SK-N-SH treated with all-trans-retinoic acid at 6 μM for 48 hours (cell line): ENCODE results near the gene DGUOK.

Experiments
- ATAC-seq: fragments of 200-7000 bp; cut with Tn5 transposase; 3 replicates; pipeline ENCODE4 v1.9.1; 2020; ENCODE audit warnings: mild to moderate bottlenecking, moderate library complexity
- BACH2 ChIP-seq: fragments of 250-450 bp; sonication (Bioruptor Pico); IDR thresholded peaks from 2 replicates; pipeline ENCODE4 v1.9.0; 2021; ENCODE audit warnings: mild to moderate bottlenecking, borderline replicate concordance
- CSDC2 ChIP-seq: fragments of 250-450 bp; sonication (Bioruptor Pico); IDR thresholded peaks from 2 replicates; pipeline ENCODE4 v1.5.0; 2020; ENCODE audit warnings: mild to moderate bottlenecking, moderate library complexity
- ESRRG ChIP-seq: fragments of 250-450 bp; sonication (Bioruptor Pico); IDR thresholded peaks from 2 replicates; pipeline ENCODE4 v1.6.1; 2021; ENCODE audit warnings: mild to moderate bottlenecking
- GLIS3 ChIP-seq: fragments of 250-450 bp; sonication (Bioruptor Pico); IDR thresholded peaks from 2 replicates; pipeline ENCODE4 v1.5.0; 2020; ENCODE audit warnings: mild to moderate bottlenecking, moderate library complexity
- OSR1 ChIP-seq: fragments of 250-450 bp; sonication (Bioruptor Pico); IDR thresholded peaks from 2 replicates; pipeline ENCODE4 v1.8.0; 2022; ENCODE audit warnings: moderate library complexity, mild to moderate bottlenecking, inconsistent platforms
- PPARA ChIP-seq: fragments of 250-450 bp; sonication (Bioruptor Pico); IDR thresholded peaks from 2 replicates; pipeline ENCODE4 v1.5.0; 2020; ENCODE audit warnings: mild to moderate bottlenecking, borderline replicate concordance
- RARB ChIP-seq: fragments of 250-450 bp; sonication (Bioruptor Pico); IDR thresholded peaks from 2 replicates; pipeline ENCODE4 v1.8.0; 2021; ENCODE audit warnings: mild to moderate bottlenecking, moderate library complexity
- SNAI2 ChIP-seq: fragments of 250-450 bp; sonication (Bioruptor Pico); IDR thresholded peaks from 2 replicates; pipeline ENCODE4 v1.5.0; 2020; ENCODE audit warnings: mild to moderate bottlenecking, moderate library complexity
- TCF4 ChIP-seq: fragments of 250-450 bp; sonication (Bioruptor Pico); IDR thresholded peaks from 2 replicates; pipeline ENCODE4 v1.8.0; 2021; ENCODE audit warnings: mild to moderate bottlenecking, moderate library complexity, borderline replicate concordance
- TOX ChIP-seq: fragments of 250-450 bp; sonication (Bioruptor Pico); IDR thresholded peaks from 2 replicates; pipeline ENCODE4 v1.8.0; 2021; ENCODE audit warnings: mild to moderate bottlenecking, moderate library complexity, borderline replicate concordance
- ZC3H10 ChIP-seq: fragments of 250-450 bp; sonication (Bioruptor Pico); IDR thresholded peaks from 2 replicates; pipeline ENCODE4 v1.5.1; 2021; ENCODE audit warnings: mild to moderate bottlenecking, moderate library complexity
- ZFP3 ChIP-seq: fragments of 250-450 bp; sonication (Bioruptor Pico); IDR thresholded peaks from 2 replicates; pipeline ENCODE4 v1.5.0; 2020; ENCODE audit warnings: mild to moderate bottlenecking, moderate library complexity
- ZFP30 ChIP-seq: fragments of 450-650 bp; formaldehyde crosslinking; IDR thresholded peaks from 2 replicates; pipeline ENCODE4 v1.5.0; 2022; ENCODE audit warnings: mild to moderate bottlenecking, moderate library complexity
- ZNF565 ChIP-seq: fragments of 450-650 bp; formaldehyde crosslinking; conservative IDR thresholded peaks from 2 replicates; pipeline ENCODE4 v1.5.0; 2020; ENCODE audit warnings: low read depth, mild to moderate bottlenecking, moderate library complexity
- ZNF70 ChIP-seq: fragments of 450-650 bp; formaldehyde crosslinking; IDR thresholded peaks from 2 replicates; pipeline ENCODE4 v1.5.0; 2020; ENCODE audit warnings: mild to moderate bottlenecking, moderate library complexity
- TF ChIP-seq, protein P1 (sequence below): fragments of 250-450 bp; sonication (Bioruptor Pico); IDR thresholded peaks from 2 replicates; pipeline ENCODE4 v1.5.1; 2020; ENCODE audit warnings: low read depth, mild to moderate bottlenecking, moderate library complexity
- TF ChIP-seq, protein P2 (sequence below): fragments of 250-450 bp; sonication (Bioruptor Pico); IDR thresholded peaks from 2 replicates; pipeline ENCODE4 v1.5.0; 2020; ENCODE audit warnings: mild to moderate bottlenecking, moderate library complexity
- TF ChIP-seq, protein P3 (sequence below): fragments of 250-450 bp; sonication (Bioruptor Pico); IDR thresholded peaks from 2 replicates; pipeline ENCODE4 v1.8.0; 2020; ENCODE audit warnings: mild to moderate bottlenecking, moderate library complexity, borderline replicate concordance
- TF ChIP-seq, protein P4 (sequence below): fragments of 250-450 bp; sonication (Bioruptor Pico); IDR thresholded peaks from 2 replicates; pipeline ENCODE4 v1.8.0; 2021; ENCODE audit warnings: low read depth, mild to moderate bottlenecking, moderate library complexity, borderline replicate concordance

The DGUOK gene

DNA sequence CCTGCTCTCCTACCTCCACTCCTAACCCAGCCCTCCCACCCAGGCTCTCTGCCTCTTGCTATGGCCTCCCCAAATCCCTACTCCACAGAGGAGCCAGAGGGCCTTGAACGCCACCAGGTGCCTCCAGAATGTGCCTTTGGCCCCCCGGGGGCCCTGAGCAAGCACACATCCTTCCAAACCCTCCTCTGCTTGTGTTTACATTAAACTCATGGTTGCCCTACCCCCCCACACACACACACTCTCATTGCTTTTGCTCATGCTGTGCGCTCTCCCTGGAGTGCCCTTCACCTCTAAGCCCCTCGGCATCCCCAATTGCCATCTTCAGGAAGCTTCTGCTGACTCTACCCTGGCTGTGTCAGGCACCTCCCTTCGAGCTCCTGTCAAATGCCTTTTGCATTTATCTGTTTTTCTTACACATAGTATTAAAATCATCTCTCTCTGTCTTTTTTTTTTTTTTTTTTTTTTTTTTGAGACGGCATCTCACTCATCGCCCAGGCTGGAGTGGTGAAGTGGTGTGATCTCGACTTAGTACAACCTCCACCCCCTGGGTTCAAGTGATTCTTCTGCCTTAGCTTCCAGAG is 41.8 kb downstream of the DGUOK start:
- no peak for ATAC-seq
- TF ChIP-seq, protein P1, sequence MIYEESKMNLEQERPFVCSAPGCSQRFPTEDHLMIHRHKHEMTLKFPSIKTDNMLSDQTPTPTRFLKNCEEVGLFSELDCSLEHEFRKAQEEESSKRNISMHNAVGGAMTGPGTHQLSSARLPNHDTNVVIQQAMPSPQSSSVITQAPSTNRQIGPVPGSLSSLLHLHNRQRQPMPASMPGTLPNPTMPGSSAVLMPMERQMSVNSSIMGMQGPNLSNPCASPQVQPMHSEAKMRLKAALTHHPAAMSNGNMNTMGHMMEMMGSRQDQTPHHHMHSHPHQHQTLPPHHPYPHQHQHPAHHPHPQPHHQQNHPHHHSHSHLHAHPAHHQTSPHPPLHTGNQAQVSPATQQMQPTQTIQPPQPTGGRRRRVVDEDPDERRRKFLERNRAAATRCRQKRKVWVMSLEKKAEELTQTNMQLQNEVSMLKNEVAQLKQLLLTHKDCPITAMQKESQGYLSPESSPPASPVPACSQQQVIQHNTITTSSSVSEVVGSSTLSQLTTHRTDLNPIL (CRISPR knock-in tag) = no peak
- no peak for TF ChIP-seq ZNF70
- no peak for TF ChIP-seq ZFP30 (CRISPR knock-in tag)
- no peak for TF ChIP-seq ESRRG
- TF ChIP-seq GLIS3 = no peak
- no peak for TF ChIP-seq OSR1 (CRISPR knock-in tag)
- TF ChIP-seq SNAI2 (CRISPR knock-in tag) = no peak
- TF ChIP-seq ZFP3 = no peak
- TF ChIP-seq, protein P2, sequence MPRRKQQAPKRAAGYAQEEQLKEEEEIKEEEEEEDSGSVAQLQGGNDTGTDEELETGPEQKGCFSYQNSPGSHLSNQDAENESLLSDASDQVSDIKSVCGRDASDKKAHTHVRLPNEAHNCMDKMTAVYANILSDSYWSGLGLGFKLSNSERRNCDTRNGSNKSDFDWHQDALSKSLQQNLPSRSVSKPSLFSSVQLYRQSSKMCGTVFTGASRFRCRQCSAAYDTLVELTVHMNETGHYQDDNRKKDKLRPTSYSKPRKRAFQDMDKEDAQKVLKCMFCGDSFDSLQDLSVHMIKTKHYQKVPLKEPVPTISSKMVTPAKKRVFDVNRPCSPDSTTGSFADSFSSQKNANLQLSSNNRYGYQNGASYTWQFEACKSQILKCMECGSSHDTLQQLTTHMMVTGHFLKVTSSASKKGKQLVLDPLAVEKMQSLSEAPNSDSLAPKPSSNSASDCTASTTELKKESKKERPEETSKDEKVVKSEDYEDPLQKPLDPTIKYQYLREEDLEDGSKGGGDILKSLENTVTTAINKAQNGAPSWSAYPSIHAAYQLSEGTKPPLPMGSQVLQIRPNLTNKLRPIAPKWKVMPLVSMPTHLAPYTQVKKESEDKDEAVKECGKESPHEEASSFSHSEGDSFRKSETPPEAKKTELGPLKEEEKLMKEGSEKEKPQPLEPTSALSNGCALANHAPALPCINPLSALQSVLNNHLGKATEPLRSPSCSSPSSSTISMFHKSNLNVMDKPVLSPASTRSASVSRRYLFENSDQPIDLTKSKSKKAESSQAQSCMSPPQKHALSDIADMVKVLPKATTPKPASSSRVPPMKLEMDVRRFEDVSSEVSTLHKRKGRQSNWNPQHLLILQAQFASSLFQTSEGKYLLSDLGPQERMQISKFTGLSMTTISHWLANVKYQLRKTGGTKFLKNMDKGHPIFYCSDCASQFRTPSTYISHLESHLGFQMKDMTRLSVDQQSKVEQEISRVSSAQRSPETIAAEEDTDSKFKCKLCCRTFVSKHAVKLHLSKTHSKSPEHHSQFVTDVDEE (CRISPR knock-in tag) = no peak
- TF ChIP-seq, all 23 proteins: peak for 0

DNA sequence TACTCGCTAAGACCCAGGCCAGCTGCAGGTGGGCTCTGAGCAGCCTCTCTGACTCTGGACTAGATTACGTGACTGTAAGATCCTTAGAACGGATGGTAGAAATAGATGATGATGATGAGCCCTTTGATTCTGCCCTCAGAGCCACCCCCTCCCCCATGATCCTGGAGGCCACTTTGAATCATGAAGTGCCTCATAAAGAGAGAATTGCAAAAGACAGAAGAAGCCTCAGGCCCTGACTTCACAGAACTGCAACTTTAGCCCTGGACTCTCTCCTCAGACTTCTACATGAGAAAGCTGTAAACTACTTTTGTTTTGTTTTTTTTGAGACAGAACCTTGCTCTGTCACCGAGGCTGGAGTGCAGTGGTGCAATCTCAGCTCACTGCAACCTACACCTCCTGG is 42.7 kb downstream of the DGUOK start:
- TF ChIP-seq BACH2 (CRISPR knock-in tag) (no peak), PPARA (CRISPR knock-in tag) (no peak), TCF4 (CRISPR knock-in tag) (no peak), ZC3H10 (no peak), OSR1 (CRISPR knock-in tag) (no peak), ESRRG (no peak), GLIS3 (no peak), RARB (CRISPR knock-in tag) (no peak), ZFP3 (no peak), TOX (CRISPR knock-in tag) (no peak), ZNF70 (no peak), CSDC2 (CRISPR knock-in tag) (no peak), ZNF565 (CRISPR knock-in tag) (no peak)
- TF ChIP-seq, protein P3, sequence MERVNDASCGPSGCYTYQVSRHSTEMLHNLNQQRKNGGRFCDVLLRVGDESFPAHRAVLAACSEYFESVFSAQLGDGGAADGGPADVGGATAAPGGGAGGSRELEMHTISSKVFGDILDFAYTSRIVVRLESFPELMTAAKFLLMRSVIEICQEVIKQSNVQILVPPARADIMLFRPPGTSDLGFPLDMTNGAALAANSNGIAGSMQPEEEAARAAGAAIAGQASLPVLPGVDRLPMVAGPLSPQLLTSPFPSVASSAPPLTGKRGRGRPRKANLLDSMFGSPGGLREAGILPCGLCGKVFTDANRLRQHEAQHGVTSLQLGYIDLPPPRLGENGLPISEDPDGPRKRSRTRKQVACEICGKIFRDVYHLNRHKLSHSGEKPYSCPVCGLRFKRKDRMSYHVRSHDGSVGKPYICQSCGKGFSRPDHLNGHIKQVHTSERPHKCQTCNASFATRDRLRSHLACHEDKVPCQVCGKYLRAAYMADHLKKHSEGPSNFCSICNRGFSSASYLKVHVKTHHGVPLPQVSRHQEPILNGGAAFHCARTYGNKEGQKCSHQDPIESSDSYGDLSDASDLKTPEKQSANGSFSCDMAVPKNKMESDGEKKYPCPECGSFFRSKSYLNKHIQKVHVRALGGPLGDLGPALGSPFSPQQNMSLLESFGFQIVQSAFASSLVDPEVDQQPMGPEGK (CRISPR knock-in tag) = no peak
- TF ChIP-seq, protein P1 (CRISPR knock-in tag) = no peak
- TF ChIP-seq, protein P2 (CRISPR knock-in tag) = no peak
- TF ChIP-seq, protein P4, sequence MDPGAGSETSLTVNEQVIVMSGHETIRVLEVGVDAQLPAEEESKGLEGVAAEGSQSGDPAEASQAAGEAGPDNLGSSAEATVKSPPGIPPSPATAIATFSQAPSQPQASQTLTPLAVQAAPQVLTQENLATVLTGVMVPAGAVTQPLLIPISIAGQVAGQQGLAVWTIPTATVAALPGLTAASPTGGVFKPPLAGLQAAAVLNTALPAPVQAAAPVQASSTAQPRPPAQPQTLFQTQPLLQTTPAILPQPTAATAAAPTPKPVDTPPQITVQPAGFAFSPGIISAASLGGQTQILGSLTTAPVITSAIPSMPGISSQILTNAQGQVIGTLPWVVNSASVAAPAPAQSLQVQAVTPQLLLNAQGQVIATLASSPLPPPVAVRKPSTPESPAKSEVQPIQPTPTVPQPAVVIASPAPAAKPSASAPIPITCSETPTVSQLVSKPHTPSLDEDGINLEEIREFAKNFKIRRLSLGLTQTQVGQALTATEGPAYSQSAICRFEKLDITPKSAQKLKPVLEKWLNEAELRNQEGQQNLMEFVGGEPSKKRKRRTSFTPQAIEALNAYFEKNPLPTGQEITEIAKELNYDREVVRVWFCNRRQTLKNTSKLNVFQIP (CRISPR knock-in tag) = no peak
- ATAC-seq = no peak
